Endodermal cell (in vitro differentiated cells): ENCODE results near the gene SPINK4. TPM values are rescaled to one million over a fixed set of nuclear protein-coding genes. Genes with fewer than 3 reads are reported as not detected.
A peak's percentile ranks its signal among the peaks of the same experiment; 100 is the strongest.

Source experiments
- DNase-seq: peaks from one replicate; pipeline ENCODE4 v3.0.0-alpha.2; 2017
- H3K27ac ChIP-seq: 2 replicates; pipeline ENCODE4 v1.5.1; 2013; ENCODE audit warnings: mild to moderate bottlenecking, low read depth, low read length, moderate library complexity
- H3K27me3 ChIP-seq: 2 replicates; pipeline ENCODE4 v1.6.1; 2013; ENCODE audit warnings: mild to moderate bottlenecking, low read length, moderate library complexity; ENCODE audit not compliant: insufficient read depth, control insufficient read depth, poor library complexity, severe bottlenecking
- H3K36me3 ChIP-seq: 2 replicates; pipeline ENCODE4 v1.7.0; 2013; ENCODE audit warnings: mild to moderate bottlenecking, low read length, moderate library complexity; ENCODE audit not compliant: control insufficient read depth, insufficient read depth
- H3K4me1 ChIP-seq: one replicate; pipeline ENCODE4 v1.7.0; 2013; ENCODE audit warnings: low read length; ENCODE audit not compliant: control insufficient read depth, insufficient read depth
- H3K4me3 ChIP-seq: 2 replicates; pipeline ENCODE4 v1.5.1; 2013; ENCODE audit warnings: mild to moderate bottlenecking, low read length, moderate library complexity
- H3K9ac ChIP-seq: 2 replicates; pipeline ENCODE4 v1.6.1; 2013; ENCODE audit warnings: mild to moderate bottlenecking, low read length, moderate library complexity; ENCODE audit not compliant: poor library complexity, severe bottlenecking; ENCODE audit errors: extremely low read depth
- H3K9me3 ChIP-seq: 2 replicates; pipeline ENCODE4 v1.6.1; 2013; ENCODE audit warnings: mild to moderate bottlenecking, low read length, moderate library complexity; ENCODE audit not compliant: control insufficient read depth
- H3K27ac Mint-ChIP-seq: 2 replicates; pipeline ENCODE4 v1.8.0; 2020; ENCODE audit warnings: mixed read lengths
- H3K27me3 Mint-ChIP-seq: 2 replicates; pipeline ENCODE4 v1.8.0; 2021; ENCODE audit warnings: mild to moderate bottlenecking, mixed read lengths; ENCODE audit not compliant: insufficient read depth
- H3K36me3 Mint-ChIP-seq: 2 replicates; pipeline ENCODE4 v1.8.0; 2020; ENCODE audit warnings: low read depth, mixed read lengths
- H3K4me1 Mint-ChIP-seq: 2 replicates; pipeline ENCODE4 v1.8.0; 2020; ENCODE audit warnings: mixed read lengths
- H3K4me3 Mint-ChIP-seq: 2 replicates; pipeline ENCODE4 v1.8.0; 2020; ENCODE audit warnings: mild to moderate bottlenecking, moderate library complexity, mixed read lengths
- H3K9me3 Mint-ChIP-seq: 2 replicates; pipeline ENCODE4 v1.8.0; 2020; ENCODE audit warnings: mild to moderate bottlenecking, mixed read lengths
- CTCF ChIP-seq: fragments of 200-600 bp; sonication (generic); conservative IDR thresholded peaks from 2 replicates; pipeline ENCODE4 v1.5.0; 2021; ENCODE audit warnings: antibody characterized with exemption, mild to moderate bottlenecking
- WGBS, 2 experiments: methylation state at CpG; one replicate each; pipeline versions ENCODE4 v1.1.5 to v1.1.7; 2013; ENCODE audit warnings: missing lambda C conversion rate in 2 of 2, mixed read lengths in 1 of 2; ENCODE audit not compliant: insufficient coverage in 1 of 2, insufficient read length in 1 of 2; 5-methylcytosine and 5-hydroxymethylcytosine counted together
- total RNA-seq, 2 donors: library from RNA; stranded (reverse); fragmentation: NEBNext Ultra II Directional in 1 of 2; extraction: Animal tissue kit (Norgen Biotek cat#: 25700) in 1 of 2; gene quantifications; 2 replicates in 1 of 2; 3 replicates in 1 of 2; pipeline ENCODE4 v1.2.1, GENCODE V29; 2021

SPINK4 gene
- total RNA-seq, 2 donors from 2014 or later: 1.3 to 1.4 TPM

- Histone ChIP-seq H3K9me3 (no peaks in the 10 kb centered on the region), H3K36me3 (no peaks in the 10 kb centered on the region), H3K4me1 (no peaks in the 10 kb centered on the region), H3K27me3 (no peaks in the 10 kb centered on the region), H3K4me3 (no peak overlapping the region), H3K9ac (no peak overlapping the region), H3K27ac (no peak overlapping the region)
- Mint-ChIP-seq H3K36me3 (peaks cover 6% of the 10 kb centered on the region), H3K27me3 (peaks cover 8% of the 10 kb centered on the region), H3K9me3 (no peaks in the 10 kb centered on the region), H3K27ac (no peak overlapping the region), H3K4me1 (no peaks in the 10 kb centered on the region), H3K4me3 (no peak overlapping the region)
- TF ChIP-seq CTCF: no peak
- no peak for DNase-seq
- WGBS, 2 experiments: 75 to 94% methylated on average over 4 to 9 of the region's 9 CpGs
Measured at GRCh38 chr9:33246269-33246860, 6.4 kb downstream of the SPINK4 start.

GRCh38 chr9:33248606-33249005 lies 8.6 kb downstream of the SPINK4 start:
- Mint-ChIP-seq H3K4me3 (no peak overlapping the region), H3K27ac (no peak overlapping the region), H3K9me3 (no peaks in the 10 kb centered on the region), H3K27me3 (peaks cover 3% of the 10 kb centered on the region), H3K4me1 (peaks cover 5% of the 10 kb centered on the region), H3K36me3 (peaks cover 19% of the 10 kb centered on the region)
- Histone ChIP-seq H3K9me3 (no peaks in the 10 kb centered on the region), H3K4me3 (no peak overlapping the region), H3K27ac (no peak overlapping the region), H3K9ac (no peak overlapping the region), H3K27me3 (no peaks in the 10 kb centered on the region), H3K4me1 (no peaks in the 10 kb centered on the region), H3K36me3 (peaks cover 4% of the 10 kb centered on the region)
- TF ChIP-seq CTCF: no peak
- WGBS, 2 experiments: 94 to 100% methylated on average over 2 to 3 of the region's 3 CpGs
- DNase-seq: no peak

- no peaks in the 10 kb centered on the region for H3K27me3 ChIP-seq
Measured at GRCh38 chr9:33249087-33249658, 9.2 kb downstream of the SPINK4 start.

More at GRCh38 chr9:33249087-33249658, 9.2 kb downstream of the SPINK4 start:
- Histone ChIP-seq H3K9ac (no peak overlapping the region), H3K9me3 (no peaks in the 10 kb centered on the region), H3K4me1 (no peaks in the 10 kb centered on the region), H3K36me3 (peaks cover 5% of the 10 kb centered on the region), H3K27ac (no peak overlapping the region), H3K4me3 (no peak overlapping the region)
- H3K9me3 Mint-ChIP-seq: no peaks in the 10 kb centered on the region
- peaks cover 20% of the 10 kb centered on the region for H3K36me3 Mint-ChIP-seq
- no peak for TF ChIP-seq CTCF
- H3K27me3 Mint-ChIP-seq: peaks cover 3% of the 10 kb centered on the region
- H3K27ac Mint-ChIP-seq: peak overlapping the region; percentile 18
- H3K4me1 Mint-ChIP-seq: peaks cover 5% of the 10 kb centered on the region
- WGBS, 2 experiments: 87 to 93% methylated on average over 5 to 6 of the region's 6 CpGs
- H3K4me3 Mint-ChIP-seq: no peak overlapping the region
- DNase-seq: no peak
